ENCODE measurements around the gene LLGL2.

LLGL2 gene

DNA sequence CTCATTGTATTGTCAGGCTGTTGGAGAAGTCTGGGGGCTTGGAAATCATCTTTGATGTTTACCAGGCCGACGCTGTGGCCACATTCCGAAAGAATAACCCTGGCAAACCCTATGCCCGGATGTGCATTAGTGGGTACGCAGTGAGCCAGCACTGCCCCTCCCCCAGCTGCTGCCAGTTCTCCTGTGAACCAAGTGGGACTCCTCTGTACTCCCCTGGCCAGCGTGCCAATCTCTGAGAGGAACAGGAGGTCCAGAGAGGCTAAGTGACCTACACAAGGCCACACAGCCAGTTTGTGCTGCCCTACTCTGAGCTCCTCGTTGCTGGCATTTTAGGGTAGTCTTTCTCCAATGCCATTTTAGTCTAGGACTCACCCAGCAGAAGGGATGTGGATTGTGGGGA is 1.9 kb upstream of the LLGL2 start:
- no peak for DNase-seq

- no peak for DNase-seq
Observed at GRCh38 chr17:75524269-75524969, 1.1 kb upstream of the LLGL2 start.

GRCh38 chr17:75525806-75526554 is 483 bp downstream of the LLGL2 start:
- DNase-seq: no peak

DNA sequence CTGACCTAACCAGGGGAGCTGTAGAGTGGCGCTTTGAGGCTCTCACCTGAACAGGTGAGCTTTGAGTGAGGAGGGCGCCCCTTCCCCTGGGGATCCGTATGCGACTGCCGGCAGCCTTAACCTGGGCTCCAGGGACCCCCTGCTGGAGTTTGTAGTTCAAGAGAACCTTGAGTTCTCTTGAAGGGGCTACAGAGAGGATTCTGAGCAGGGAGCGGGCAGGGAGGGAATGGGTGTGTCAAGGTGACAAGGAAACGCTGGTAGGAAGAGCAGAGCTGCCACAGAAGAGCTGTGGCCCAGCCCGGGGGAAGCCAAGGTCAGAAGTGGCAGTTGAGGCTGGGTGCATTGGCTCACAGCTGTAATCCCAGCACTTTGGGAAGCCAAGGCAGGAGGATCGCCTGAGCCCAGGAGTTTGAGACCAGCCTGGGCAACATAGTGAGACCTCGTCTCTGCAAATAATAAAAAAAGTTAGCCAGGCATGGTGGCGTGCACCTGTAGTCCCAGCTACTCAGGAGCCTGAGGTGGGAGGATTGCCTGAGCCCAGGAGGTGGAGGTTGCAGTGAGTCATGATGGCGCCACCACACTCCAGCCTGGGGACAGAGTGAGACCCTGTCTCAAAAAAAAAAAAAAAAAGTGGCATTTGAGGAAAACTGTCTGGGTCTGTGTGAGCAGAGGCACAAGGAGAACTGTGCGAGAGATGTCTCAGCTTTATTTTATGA is 1.2 kb downstream of the LLGL2 start:
- DNase-seq: no peak

DNA sequence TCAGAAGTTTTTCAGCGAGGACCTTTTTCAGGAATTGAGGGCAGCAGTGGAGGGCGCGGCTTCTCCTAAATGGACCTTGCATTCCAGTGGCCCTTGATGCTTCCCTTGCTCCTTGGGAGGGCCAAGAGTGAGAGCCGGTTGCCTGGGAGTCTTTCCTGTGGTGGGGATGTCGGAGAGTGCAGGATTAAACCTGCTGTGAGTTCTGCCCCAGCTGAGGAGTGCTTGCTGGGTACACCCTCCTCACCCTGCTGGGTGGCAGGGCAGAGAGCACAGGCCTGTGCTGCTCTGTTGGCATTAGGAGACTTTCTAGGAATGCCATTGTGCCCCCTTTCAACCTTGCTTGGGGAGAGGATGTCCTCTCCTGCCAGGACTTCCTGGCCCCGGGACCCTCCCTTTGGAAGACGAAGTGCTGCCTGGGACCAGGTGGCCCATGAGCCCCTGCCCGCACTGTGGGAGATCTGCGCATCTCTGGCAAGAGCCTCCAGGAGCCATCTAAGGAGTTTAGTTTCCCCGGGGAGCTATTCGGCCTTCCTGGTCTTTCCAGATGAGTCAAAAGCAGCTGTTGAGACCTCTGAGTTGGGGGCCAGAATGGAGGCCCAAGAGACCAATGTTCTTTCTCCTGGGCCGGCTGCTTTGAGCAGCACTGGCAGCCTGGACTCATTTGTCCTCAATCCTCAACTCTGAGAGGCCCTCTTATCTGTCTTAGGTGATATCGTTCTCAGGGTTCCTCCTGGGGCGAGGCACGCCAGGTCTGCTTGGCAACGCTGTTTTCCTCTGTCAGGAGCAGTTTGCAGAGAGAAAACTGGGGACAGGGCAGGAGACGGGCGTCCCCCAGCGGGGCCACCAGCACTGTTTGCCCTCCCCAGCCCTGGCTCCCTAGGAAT is 5.6 kb downstream of the LLGL2 start:
- DNase-seq: no peak

GRCh38 chr17:75531721-75532072 is 6.2 kb downstream of the LLGL2 start:
- DNase-seq: no peak

- DNase-seq: no peak
Observed at GRCh38 chr17:75535119-75535537, 9.6 kb downstream of the LLGL2 start.

DNA sequence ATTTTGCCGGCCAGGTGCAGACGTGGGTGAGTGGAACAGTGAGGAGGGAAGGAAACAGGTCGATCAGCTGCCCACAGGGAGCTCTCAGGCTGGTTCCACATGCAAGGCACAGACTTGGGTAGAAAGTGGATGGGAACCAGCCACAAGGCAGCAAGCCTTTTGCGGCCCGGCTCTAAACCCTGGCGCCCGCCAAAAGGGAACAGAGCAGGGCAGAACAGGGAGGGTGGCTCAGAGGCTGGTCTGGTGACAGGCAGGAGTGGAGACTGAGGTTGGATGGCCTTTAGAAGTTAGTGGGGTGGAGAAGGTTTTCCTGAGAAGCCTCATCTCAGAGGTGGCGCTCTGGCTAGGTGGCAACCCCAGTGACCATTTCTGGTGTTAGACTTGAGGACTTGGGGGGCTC is 10.4 kb downstream of the LLGL2 start:
- DNase-seq: no peak

- DNase-seq: no peak
Observed at GRCh38 chr17:75536366-75536765, 10.9 kb downstream of the LLGL2 start.

GRCh38 chr17:75539967-75540729 is 14.7 kb downstream of the LLGL2 start:
- no peak for DNase-seq

- DNase-seq: no peak
Observed at GRCh38 chr17:75540923-75541503, 15.5 kb downstream of the LLGL2 start.

DNA sequence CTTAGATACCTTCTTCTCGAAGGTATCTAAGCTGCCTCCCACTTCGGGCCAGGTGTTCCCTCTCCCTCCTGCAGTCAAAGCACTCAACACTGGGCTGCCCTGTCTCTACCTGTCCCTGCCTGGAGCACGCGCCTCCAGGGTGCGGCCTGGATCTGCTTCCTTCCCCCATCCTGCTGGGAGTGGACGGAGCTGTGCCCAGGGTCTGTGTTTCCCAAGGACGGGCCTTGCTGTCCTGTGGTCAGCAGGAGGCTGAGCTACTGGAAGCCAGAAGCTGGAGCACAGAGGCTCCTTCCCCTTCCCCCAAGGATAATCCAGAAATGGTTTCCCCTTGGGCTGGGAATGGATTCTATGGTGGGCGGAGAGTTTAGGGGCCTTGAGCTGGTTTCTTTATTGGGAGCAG is 16.7 kb downstream of the LLGL2 start:
- DNase-seq: no peak

GRCh38 chr17:75542728-75543336 is 17.3 kb downstream of the LLGL2 start:
- no peak for DNase-seq

GRCh38 chr17:75544250-75544649 is 18.8 kb downstream of the LLGL2 start:
- DNase-seq: no peak

DNA sequence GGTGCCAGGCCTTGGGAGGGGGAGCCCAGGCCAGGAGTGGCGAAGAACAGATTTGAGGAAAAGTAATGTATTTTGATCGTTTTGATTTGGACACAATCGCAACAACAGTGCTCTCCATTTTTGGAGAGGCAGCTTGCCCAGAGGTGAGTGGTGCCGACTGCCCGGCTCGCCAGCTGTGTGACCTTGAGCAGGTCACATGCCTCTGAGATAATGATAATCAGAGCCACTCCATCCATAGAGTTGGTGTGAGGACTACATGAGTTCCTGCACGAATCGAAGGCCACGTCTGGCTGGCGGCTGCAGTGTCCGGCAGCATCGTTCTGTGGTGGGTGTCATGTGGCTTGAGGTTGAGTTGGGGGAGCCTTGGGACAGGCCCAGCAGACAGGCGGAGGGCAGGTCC is 20.7 kb downstream of the LLGL2 start:
- no peak for DNase-seq

DNA sequence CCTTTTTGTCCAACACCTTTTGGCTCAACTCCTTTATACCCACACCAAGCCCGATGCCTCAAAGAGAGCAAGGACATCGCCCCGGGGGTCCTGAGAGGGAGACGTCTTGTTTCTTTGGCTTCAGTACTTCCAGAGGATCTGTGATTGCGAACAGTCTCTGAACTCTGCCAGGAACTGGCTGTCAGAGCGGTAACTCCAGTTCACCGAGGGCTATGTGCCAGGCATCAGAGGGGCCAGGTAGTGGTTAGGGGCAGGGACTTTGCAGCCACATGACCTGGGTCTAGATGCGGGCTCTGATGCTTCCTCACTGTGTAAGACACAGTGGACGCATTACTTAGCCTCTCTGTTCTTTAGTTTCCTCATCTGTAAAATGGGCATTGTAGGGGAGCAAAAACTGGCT is 21.6 kb downstream of the LLGL2 start:
- no peak for DNase-seq

DNA sequence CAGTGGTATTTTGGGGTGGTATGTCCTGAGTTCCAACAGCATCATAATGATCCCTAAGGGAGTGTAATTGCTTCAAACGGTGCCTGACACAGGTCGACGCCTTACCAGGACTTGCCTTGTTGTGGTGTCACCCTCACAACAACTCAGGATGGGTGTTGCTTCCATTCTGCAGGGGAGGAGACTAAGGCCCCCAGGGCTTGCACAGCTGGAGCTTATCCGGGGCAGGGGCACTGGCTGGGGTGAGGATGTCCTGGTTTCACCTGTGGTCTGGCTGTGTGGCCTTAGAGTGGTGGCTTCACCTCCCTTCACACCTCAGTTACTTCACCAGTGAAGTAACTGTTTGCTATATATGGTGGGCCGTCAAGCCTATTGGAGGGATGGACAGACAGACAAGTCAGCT is 23.3 kb downstream of the LLGL2 start:
- DNase-seq: no peak

- DNase-seq: peak; percentile 92
Observed at GRCh38 chr17:75549246-75550138, 24.0 kb downstream of the LLGL2 start.

- DNase-seq: no peak
Observed at GRCh38 chr17:75550139-75550465, 24.6 kb downstream of the LLGL2 start.

GRCh38 chr17:75551266-75551665 is 25.8 kb downstream of the LLGL2 start:
- DNase-seq: no peak
